ENCODE measurements around the gene MRAS.

Gene MRAS

GRCh38 chr3:138344754-138345153, 3.6 kb upstream of the MRAS start:
- no peak for DNase-seq

GRCh38 chr3:138348754-138349739, 668 bp downstream of the MRAS start:
- DNase-seq: no peak

GRCh38 chr3:138349926-138350665, 1.7 kb downstream of the MRAS start:
- no peak for DNase-seq

- no peak for DNase-seq
Observed at GRCh38 chr3:138351151-138351550, 2.8 kb downstream of the MRAS start.

- DNase-seq: no peak
Observed at GRCh38 chr3:138351916-138352550, 3.7 kb downstream of the MRAS start.

- DNase-seq: no peak
Observed at GRCh38 chr3:138354376-138354775, 6.0 kb downstream of the MRAS start.

- no peak for DNase-seq
Observed at GRCh38 chr3:138355071-138355470, 6.7 kb downstream of the MRAS start.

- no peak for DNase-seq
Observed at GRCh38 chr3:138356730-138357405, 8.5 kb downstream of the MRAS start.

- no peak for DNase-seq
Observed at GRCh38 chr3:138359148-138359918, 11.0 kb downstream of the MRAS start.

GRCh38 chr3:138359919-138360868, 11.8 kb downstream of the MRAS start:
- DNase-seq: no peak

GRCh38 chr3:138360869-138361525, 12.6 kb downstream of the MRAS start:
- no peak for DNase-seq

- DNase-seq: no peak
Observed at GRCh38 chr3:138361561-138361971, 13.2 kb downstream of the MRAS start.

- DNase-seq: no peak
Observed at GRCh38 chr3:138362538-138362937, 14.2 kb downstream of the MRAS start.

- DNase-seq: no peak
Observed at GRCh38 chr3:138363322-138363721, 14.9 kb downstream of the MRAS start.

GRCh38 chr3:138364356-138365252, 16.2 kb downstream of the MRAS start:
- no peak for DNase-seq

- DNase-seq: no peak
Observed at GRCh38 chr3:138365253-138365555, 16.8 kb downstream of the MRAS start.

GRCh38 chr3:138366006-138366759, 17.8 kb downstream of the MRAS start:
- no peak for DNase-seq

- DNase-seq: no peak
Observed at GRCh38 chr3:138367326-138367850, 19.0 kb downstream of the MRAS start.

All from DMS 273 treated with DMSO at 0.1 percent for 48 hours (cell line).